ENCODE results near the gene DYRK3.

GRCh38 chr1:206684478-206685333 lies 49.4 kb downstream of the DYRK3 start, which contains the start of gene MAPKAPK2:
- no peak for TF ChIP-seq CTCF (optimal IDR thresholded peaks at IDR 0.05 in 1 of 3, IDR thresholded peaks at IDR 0.05 in 1 of 3, conservative IDR thresholded peaks at IDR 0.05 in 1 of 3; ENCODE audit: extremely low read depth in 1 of 3, insufficient read depth in 2 of 3, low read length in 3 of 3)
- TF ChIP-seq EZH2 (IDR thresholded peaks at IDR 0.05; ENCODE audit: low read length): no peak

Measured in keratinocyte (primary cell).